ENCODE data around the gene SMURF2.

Gene SMURF2

GRCh38 chr17:64504769-64505339 is 157.3 kb downstream of the SMURF2 start:
- no peak for TF ChIP-seq CTCF (conservative IDR thresholded peaks at IDR 0.05; ENCODE audit: low read depth, low read length)
- H3K4me2 ChIP-seq = peak overlapping the region; percentile 55
- no peaks in the 10 kb centered on the region for H3K27me3 ChIP-seq (ENCODE audit: insufficient read depth, low read depth)
- H2AFZ ChIP-seq (ENCODE audit: low read depth) = no peak overlapping the region
- H3K9ac ChIP-seq = peak overlapping the region; percentile 100
- H3K4me3 ChIP-seq (IDR thresholded peaks at IDR 0.05; ENCODE audit: insufficient read depth, low read depth, low read length) = no peak overlapping the region
- H3K27ac ChIP-seq = peak overlapping the region; percentile 99
- peaks cover 53% of the 10 kb centered on the region for H3K36me3 ChIP-seq (ENCODE audit: insufficient read depth)
- peaks cover 88% of the 10 kb centered on the region for H3K79me2 ChIP-seq (ENCODE audit: insufficient read depth, low read depth)
- H4K20me1 ChIP-seq (ENCODE audit: insufficient read depth) = peaks cover 62% of the 10 kb centered on the region
- H3K4me1 ChIP-seq (ENCODE audit: low read depth, poor library complexity, severe bottlenecking) = peaks cover 62% of the 10 kb centered on the region

GRCh38 chr17:64503821-64504768 is 158.0 kb downstream of the SMURF2 start:
- TF ChIP-seq CTCF (conservative IDR thresholded peaks at IDR 0.05; ENCODE audit: low read depth, low read length) = no peak
- Histone ChIP-seq H3K4me3 (IDR thresholded peaks at IDR 0.05; ENCODE audit: insufficient read depth, low read depth, low read length) (no peak overlapping the region), H3K4me1 (ENCODE audit: low read depth, poor library complexity, severe bottlenecking) (peaks cover 69% of the 10 kb centered on the region), H3K27me3 (ENCODE audit: insufficient read depth, low read depth) (no peaks in the 10 kb centered on the region), H3K79me2 (ENCODE audit: insufficient read depth, low read depth) (peaks cover 88% of the 10 kb centered on the region), H3K4me2 (peak overlapping the region; percentile 55), H4K20me1 (ENCODE audit: insufficient read depth) (peaks cover 67% of the 10 kb centered on the region), H3K36me3 (ENCODE audit: insufficient read depth) (peaks cover 60% of the 10 kb centered on the region), H2AFZ (ENCODE audit: low read depth) (no peak overlapping the region), H3K9ac (peak overlapping the region; percentile 100; the same call in 1 of the 2 replicates), H3K27ac (peak overlapping the region; percentile 99; the same call in 1 of the 2 replicates)

GRCh38 chr17:64503341-64503740 is 158.8 kb downstream of the SMURF2 start:
- H3K4me2 ChIP-seq = peak overlapping the region; percentile 55; the same call in 1 of the 2 replicates
- H3K27me3 ChIP-seq (ENCODE audit: insufficient read depth, low read depth) = no peaks in the 10 kb centered on the region
- peaks cover 61% of the 10 kb centered on the region for H3K36me3 ChIP-seq (ENCODE audit: insufficient read depth)
- H4K20me1 ChIP-seq (ENCODE audit: insufficient read depth) = peaks cover 65% of the 10 kb centered on the region
- H3K79me2 ChIP-seq (ENCODE audit: insufficient read depth, low read depth) = peaks cover 82% of the 10 kb centered on the region
- no peak overlapping the region for H2AFZ ChIP-seq (ENCODE audit: low read depth)
- TF ChIP-seq CTCF (conservative IDR thresholded peaks at IDR 0.05; ENCODE audit: low read depth, low read length) = no peak
- 0 out of 2 replicates have a peak overlapping the region, but pooled peaks have one; percentile 4 for H3K9ac ChIP-seq
- H3K4me3 ChIP-seq (IDR thresholded peaks at IDR 0.05; ENCODE audit: insufficient read depth, low read depth, low read length) = no peak overlapping the region
- H3K4me1 ChIP-seq (ENCODE audit: low read depth, poor library complexity, severe bottlenecking) = peaks cover 70% of the 10 kb centered on the region
- peak overlapping the region; percentile 16; the same call in 1 of the 2 replicates for H3K27ac ChIP-seq

GRCh38 chr17:64502809-64503208 is 159.3 kb downstream of the SMURF2 start:
- H2AFZ ChIP-seq (ENCODE audit: low read depth) = no peak overlapping the region
- H3K4me1 ChIP-seq (ENCODE audit: low read depth, poor library complexity, severe bottlenecking) = peaks cover 70% of the 10 kb centered on the region
- H4K20me1 ChIP-seq (ENCODE audit: insufficient read depth) = peaks cover 60% of the 10 kb centered on the region
- TF ChIP-seq CTCF (conservative IDR thresholded peaks at IDR 0.05; ENCODE audit: low read depth, low read length) = no peak
- H3K79me2 ChIP-seq (ENCODE audit: insufficient read depth, low read depth) = peaks cover 76% of the 10 kb centered on the region
- peak overlapping the region; percentile 16; the same call in 1 of the 2 replicates for H3K27ac ChIP-seq
- H3K27me3 ChIP-seq (ENCODE audit: insufficient read depth, low read depth) = no peaks in the 10 kb centered on the region
- H3K9ac ChIP-seq = no peak overlapping the region
- no peak overlapping the region for H3K4me3 ChIP-seq (IDR thresholded peaks at IDR 0.05; ENCODE audit: insufficient read depth, low read depth, low read length)
- H3K4me2 ChIP-seq = peak overlapping the region; percentile 55; the same call in 1 of the 2 replicates
- H3K36me3 ChIP-seq (ENCODE audit: insufficient read depth) = peaks cover 61% of the 10 kb centered on the region
